Peyer's patch (tissue), 4 donors: Measurements from ENCODE around the gene TSC22D3.

Experiments used
- CTCF ChIP-seq, 6 experiments: fragments of 450-650 bp in 4 of 6; fragments of 200-600 bp in 2 of 6; sonication (generic) in 1 of 6; IDR thresholded peaks; one replicate each; pipeline ENCODE4 v1.5.1; 2017 to 2019; ENCODE audit warnings: antibody characterized with exemption in 6 of 6, mild to moderate bottlenecking in 3 of 6, moderate library complexity in 1 of 6
- POLR2A ChIP-seq, 2 donors: fragments of 450-650 bp; IDR thresholded peaks; one replicate each; pipeline ENCODE4 v1.5.1; 2017; ENCODE audit warnings: antibody characterized with exemption in 2 of 2, mild to moderate bottlenecking in 2 of 2, moderate library complexity in 2 of 2

- TF ChIP-seq POLR2A (IDR thresholded peaks at IDR 0.05), result no peak
- no peak for TF ChIP-seq CTCF (IDR thresholded peaks at IDR 0.05)
These were observed 50.9 kb downstream of the TSC22D3 start for GRCh38 chrX:107724653-107725052.
